ENCODE data around the gene SCCPDH.
"Not testable (repeated sequence)": the region's sequence is repeated elsewhere in the genome, so short reads cannot be mapped to it uniquely, and the experiment has no call there.

DNA sequence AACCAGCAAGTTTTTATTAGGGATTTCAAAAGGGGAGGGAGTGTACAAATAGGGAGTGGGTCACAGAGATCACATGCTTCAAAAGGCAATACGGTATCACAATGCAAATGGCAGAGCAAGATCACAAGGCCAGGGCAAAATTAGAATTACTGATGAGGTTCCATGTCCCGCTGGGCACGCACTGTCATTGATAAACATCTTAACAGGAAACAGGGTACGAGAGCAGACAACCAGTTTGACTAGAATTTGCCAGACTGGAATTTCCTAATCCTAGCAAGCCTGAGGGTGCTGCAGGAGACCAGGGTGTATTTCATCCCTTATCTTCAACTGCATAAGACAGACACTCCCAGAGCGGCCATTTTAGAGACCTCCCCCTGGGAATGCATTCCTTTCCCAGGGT is 4.8 kb downstream of the SCCPDH start:
- TF ChIP-seq, protein P1, sequence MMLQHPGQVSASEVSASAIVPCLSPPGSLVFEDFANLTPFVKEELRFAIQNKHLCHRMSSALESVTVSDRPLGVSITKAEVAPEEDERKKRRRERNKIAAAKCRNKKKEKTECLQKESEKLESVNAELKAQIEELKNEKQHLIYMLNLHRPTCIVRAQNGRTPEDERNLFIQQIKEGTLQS (IDR thresholded peaks at IDR 0.05) = not testable (repeated sequence)
- TF ChIP-seq, protein P2, sequence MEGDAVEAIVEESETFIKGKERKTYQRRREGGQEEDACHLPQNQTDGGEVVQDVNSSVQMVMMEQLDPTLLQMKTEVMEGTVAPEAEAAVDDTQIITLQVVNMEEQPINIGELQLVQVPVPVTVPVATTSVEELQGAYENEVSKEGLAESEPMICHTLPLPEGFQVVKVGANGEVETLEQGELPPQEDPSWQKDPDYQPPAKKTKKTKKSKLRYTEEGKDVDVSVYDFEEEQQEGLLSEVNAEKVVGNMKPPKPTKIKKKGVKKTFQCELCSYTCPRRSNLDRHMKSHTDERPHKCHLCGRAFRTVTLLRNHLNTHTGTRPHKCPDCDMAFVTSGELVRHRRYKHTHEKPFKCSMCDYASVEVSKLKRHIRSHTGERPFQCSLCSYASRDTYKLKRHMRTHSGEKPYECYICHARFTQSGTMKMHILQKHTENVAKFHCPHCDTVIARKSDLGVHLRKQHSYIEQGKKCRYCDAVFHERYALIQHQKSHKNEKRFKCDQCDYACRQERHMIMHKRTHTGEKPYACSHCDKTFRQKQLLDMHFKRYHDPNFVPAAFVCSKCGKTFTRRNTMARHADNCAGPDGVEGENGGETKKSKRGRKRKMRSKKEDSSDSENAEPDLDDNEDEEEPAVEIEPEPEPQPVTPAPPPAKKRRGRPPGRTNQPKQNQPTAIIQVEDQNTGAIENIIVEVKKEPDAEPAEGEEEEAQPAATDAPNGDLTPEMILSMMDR (IDR thresholded peaks at IDR 0.05; ENCODE audit: low read depth, low read length, missing input control) = not testable (repeated sequence)
- not testable (repeated sequence) for TF ChIP-seq YY1 (IDR thresholded peaks at IDR 0.05); RXRA (IDR thresholded peaks at IDR 0.05); FOXA1 (IDR thresholded peaks at IDR 0.05); MAX (IDR thresholded peaks at IDR 0.05); RAD21 (IDR thresholded peaks at IDR 0.05); GABPA (IDR thresholded peaks at IDR 0.05 in 1 of 2, conservative IDR thresholded peaks at IDR 0.05 in 1 of 2); HNF4G (IDR thresholded peaks at IDR 0.05); FOXA2 (IDR thresholded peaks at IDR 0.05)
- TF ChIP-seq, protein P3, sequence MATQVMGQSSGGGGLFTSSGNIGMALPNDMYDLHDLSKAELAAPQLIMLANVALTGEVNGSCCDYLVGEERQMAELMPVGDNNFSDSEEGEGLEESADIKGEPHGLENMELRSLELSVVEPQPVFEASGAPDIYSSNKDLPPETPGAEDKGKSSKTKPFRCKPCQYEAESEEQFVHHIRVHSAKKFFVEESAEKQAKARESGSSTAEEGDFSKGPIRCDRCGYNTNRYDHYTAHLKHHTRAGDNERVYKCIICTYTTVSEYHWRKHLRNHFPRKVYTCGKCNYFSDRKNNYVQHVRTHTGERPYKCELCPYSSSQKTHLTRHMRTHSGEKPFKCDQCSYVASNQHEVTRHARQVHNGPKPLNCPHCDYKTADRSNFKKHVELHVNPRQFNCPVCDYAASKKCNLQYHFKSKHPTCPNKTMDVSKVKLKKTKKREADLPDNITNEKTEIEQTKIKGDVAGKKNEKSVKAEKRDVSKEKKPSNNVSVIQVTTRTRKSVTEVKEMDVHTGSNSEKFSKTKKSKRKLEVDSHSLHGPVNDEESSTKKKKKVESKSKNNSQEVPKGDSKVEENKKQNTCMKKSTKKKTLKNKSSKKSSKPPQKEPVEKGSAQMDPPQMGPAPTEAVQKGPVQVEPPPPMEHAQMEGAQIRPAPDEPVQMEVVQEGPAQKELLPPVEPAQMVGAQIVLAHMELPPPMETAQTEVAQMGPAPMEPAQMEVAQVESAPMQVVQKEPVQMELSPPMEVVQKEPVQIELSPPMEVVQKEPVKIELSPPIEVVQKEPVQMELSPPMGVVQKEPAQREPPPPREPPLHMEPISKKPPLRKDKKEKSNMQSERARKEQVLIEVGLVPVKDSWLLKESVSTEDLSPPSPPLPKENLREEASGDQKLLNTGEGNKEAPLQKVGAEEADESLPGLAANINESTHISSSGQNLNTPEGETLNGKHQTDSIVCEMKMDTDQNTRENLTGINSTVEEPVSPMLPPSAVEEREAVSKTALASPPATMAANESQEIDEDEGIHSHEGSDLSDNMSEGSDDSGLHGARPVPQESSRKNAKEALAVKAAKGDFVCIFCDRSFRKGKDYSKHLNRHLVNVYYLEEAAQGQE (IDR thresholded peaks at IDR 0.05) = not testable (repeated sequence)

Data from liver (tissue), 3 donors.